Testis (tissue), 2 donors: ENCODE data around the gene RIMBP2.

Experiments used
- POLR2A ChIP-seq: fragments of 450-650 bp; IDR thresholded peaks from one replicate; pipeline ENCODE4 v1.6.1; 2017; ENCODE audit warnings: antibody characterized with exemption, mild to moderate bottlenecking, moderate library complexity
- TF ChIP-seq, protein P1 (sequence below), 3 experiments: fragments of 450-650 bp in 2 of 3; fragments of 200-600 bp in 1 of 3; sonication (generic) in 1 of 3; IDR thresholded peaks; one replicate each; pipeline ENCODE4 v1.5.1; 2016 to 2019; ENCODE audit warnings: antibody characterized with exemption in 3 of 3, mild to moderate bottlenecking in 2 of 3, moderate library complexity in 1 of 3

DNA sequence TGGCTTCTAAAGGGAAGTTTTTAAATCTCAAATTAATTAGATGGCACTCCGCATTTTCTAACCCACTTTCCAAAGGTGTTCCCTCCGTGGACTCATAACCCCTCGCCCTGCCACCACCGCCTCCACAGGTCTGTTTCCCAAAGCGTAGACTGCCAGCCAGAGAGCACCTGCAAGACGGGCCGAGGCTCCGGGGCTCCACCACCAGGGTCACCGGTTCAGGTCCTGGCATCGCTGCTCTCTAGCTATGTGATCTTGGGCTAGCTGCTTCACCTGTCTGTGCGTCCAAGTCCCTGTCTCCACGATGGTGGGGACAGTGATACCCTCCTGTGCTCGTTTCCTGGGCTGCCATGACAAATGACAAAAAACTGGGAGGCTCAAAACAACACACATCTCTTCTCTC, 11.5 kb downstream of the RIMBP2 start:
- TF ChIP-seq, protein P1, sequence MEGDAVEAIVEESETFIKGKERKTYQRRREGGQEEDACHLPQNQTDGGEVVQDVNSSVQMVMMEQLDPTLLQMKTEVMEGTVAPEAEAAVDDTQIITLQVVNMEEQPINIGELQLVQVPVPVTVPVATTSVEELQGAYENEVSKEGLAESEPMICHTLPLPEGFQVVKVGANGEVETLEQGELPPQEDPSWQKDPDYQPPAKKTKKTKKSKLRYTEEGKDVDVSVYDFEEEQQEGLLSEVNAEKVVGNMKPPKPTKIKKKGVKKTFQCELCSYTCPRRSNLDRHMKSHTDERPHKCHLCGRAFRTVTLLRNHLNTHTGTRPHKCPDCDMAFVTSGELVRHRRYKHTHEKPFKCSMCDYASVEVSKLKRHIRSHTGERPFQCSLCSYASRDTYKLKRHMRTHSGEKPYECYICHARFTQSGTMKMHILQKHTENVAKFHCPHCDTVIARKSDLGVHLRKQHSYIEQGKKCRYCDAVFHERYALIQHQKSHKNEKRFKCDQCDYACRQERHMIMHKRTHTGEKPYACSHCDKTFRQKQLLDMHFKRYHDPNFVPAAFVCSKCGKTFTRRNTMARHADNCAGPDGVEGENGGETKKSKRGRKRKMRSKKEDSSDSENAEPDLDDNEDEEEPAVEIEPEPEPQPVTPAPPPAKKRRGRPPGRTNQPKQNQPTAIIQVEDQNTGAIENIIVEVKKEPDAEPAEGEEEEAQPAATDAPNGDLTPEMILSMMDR (IDR thresholded peaks at IDR 0.05) = no peak
- no peak for TF ChIP-seq POLR2A
